Caco-2 (cell line): Measurements from ENCODE around the gene P4HA2. TPM values are rescaled to one million over a fixed set of nuclear protein-coding genes. Genes with fewer than 3 reads are reported as not detected.

ENCODE experiments used
- BruUV-seq: library from RNA; stranded (reverse); fragments of 400-500 nt; replicated peaks from 2 replicates; lab custom pipeline; 2021; lab: Mats Ljungman, UMichigan
- CTCF ChIA-PET: fragments of 300-600 bp; sonication (Branson Sonifier 250); formaldehyde crosslinking; loops from one replicate; lab custom pipeline; 2022; ENCODE audit warnings: antibody characterized with exemption; lab: Charles Lee
- POLR2A ChIA-PET: fragments of 300-600 bp; sonication (Branson Sonifier 250); formaldehyde crosslinking; loops from one replicate; lab custom pipeline; 2022; ENCODE audit warnings: antibody characterized with exemption; lab: Charles Lee
- DNase-seq, 2 experiments: peaks; one replicate each; pipeline versions ENCODE4 v3.0.0 to v3.0.0-alpha.2; 2020 to 2022
- H3K27me3 ChIP-seq: replicated peaks from 2 replicates; pipeline ENCODE4 v1.6.0; 2011; ENCODE audit warnings: low read length; ENCODE audit not compliant: control insufficient read depth, insufficient read depth
- H3K36me3 ChIP-seq: 2 replicates; pipeline ENCODE4 v1.5.1; 2011; ENCODE audit warnings: low read length; ENCODE audit not compliant: control insufficient read depth, insufficient read depth
- H3K4me1 ChIP-seq: fragments of 250-450 bp; sonication (Bioruptor Pico); 2 replicates; pipeline ENCODE4 v1.5.1; 2020; ENCODE audit warnings: mild to moderate bottlenecking
- H3K4me3 ChIP-seq: 2 replicates; pipeline ENCODE4 v1.5.1; 2011; ENCODE audit warnings: low read depth, mild to moderate bottlenecking, control low read depth, low read length
- H3K9me3 ChIP-seq: fragments of 250-450 bp; sonication (Bioruptor Pico); 2 replicates; pipeline ENCODE4 v1.5.1; 2020; ENCODE audit warnings: mild to moderate bottlenecking, moderate library complexity
- H3K27ac Mint-ChIP-seq: one replicate; pipeline ENCODE4 v1.8.0; 2022; ENCODE audit warnings: mixed read lengths; ENCODE audit not compliant: unreplicated experiment
- H3K27me3 Mint-ChIP-seq: one replicate; pipeline ENCODE4 v1.8.0; 2022; ENCODE audit warnings: mixed read lengths; ENCODE audit not compliant: insufficient read depth, unreplicated experiment
- H3K36me3 Mint-ChIP-seq: one replicate; pipeline ENCODE4 v1.8.0; 2022; ENCODE audit warnings: mild to moderate bottlenecking, mixed read lengths; ENCODE audit not compliant: insufficient read depth, unreplicated experiment
- H3K4me1 Mint-ChIP-seq: one replicate; pipeline ENCODE4 v1.8.0; 2022; ENCODE audit warnings: low read depth, mixed read lengths; ENCODE audit not compliant: unreplicated experiment
- H3K4me3 Mint-ChIP-seq: one replicate; pipeline ENCODE4 v1.8.0; 2022; ENCODE audit warnings: mild to moderate bottlenecking, moderate library complexity, mixed read lengths; ENCODE audit not compliant: unreplicated experiment
- H3K9me3 Mint-ChIP-seq: one replicate; pipeline ENCODE4 v1.8.0; 2022; ENCODE audit warnings: mixed read lengths; ENCODE audit not compliant: unreplicated experiment
- intact Hi-C: fragments of 100-400 bp; cut with micrococcal nuclease; formaldehyde crosslinking; loops from one replicate; pipeline ENCODE4 v1.10.0; 2022; ENCODE audit not compliant: unreplicated experiment
- total RNA-seq: library from RNA; stranded (reverse); gene quantifications from 2 replicates; pipeline ENCODE4 v1.2.3, GENCODE V29; 2022
- TF ChIP-seq, protein P1 (sequence below), 2 experiments: fragments of 200-600 bp in 1 of 2; IDR thresholded peaks; 1 replicate in 1 of 2; 2 replicates in 1 of 2; pipeline versions ENCODE4 v1.5.1 to v1.8.0; 2011 to 2022; ENCODE audit warnings: antibody characterized with exemption in 1 of 2, control low read depth in 1 of 2, inconsistent platforms in 1 of 2, low read depth in 1 of 2, low read length in 1 of 2, mild to moderate bottlenecking in 1 of 2, moderate library complexity in 1 of 2; ENCODE audit not compliant: insufficient read depth in 1 of 2, severe bottlenecking in 1 of 2, unreplicated experiment in 1 of 2

P4HA2 gene
- total RNA-seq, 1 experiment from 2014 or later, result 41.0 TPM

DNA sequence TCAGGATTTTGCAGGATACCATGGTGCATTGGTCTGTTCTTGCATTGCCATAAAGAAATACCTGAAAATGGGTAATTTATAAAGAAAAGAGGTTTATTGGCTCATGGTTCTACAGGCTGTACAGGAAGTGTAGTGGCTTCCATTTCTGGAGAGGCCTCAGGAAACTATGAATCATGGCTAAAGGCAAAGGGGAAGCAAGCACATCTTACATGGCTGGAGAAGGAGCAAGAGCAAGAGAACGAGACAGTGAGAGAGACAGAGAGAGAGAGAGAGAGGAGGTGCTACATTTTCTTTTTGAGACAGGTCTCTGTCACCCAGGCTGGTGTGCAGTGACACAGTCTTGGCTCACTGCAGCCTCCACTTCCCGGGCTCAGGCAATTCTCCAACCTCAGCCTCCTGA, 43.9 kb downstream of the P4HA2 start:
- no peak for DNase-seq
- peaks cover 10% of the 10 kb centered on the region for H3K9me3 Mint-ChIP-seq
- no TSS peak for BruUV-seq
- peaks cover 3% of the 10 kb centered on the region; the same call in 1 of the 2 replicates for H3K4me1 ChIP-seq
- ChIA-PET CTCF (no interaction called here), POLR2A (no interaction called here)
- no peak overlapping the region for H3K4me3 ChIP-seq
- no peaks in the 10 kb centered on the region for H3K36me3 ChIP-seq
- no peaks in the 10 kb centered on the region for H3K27me3 Mint-ChIP-seq
- no peaks in the 10 kb centered on the region for H3K9me3 ChIP-seq
- no peaks in the 10 kb centered on the region for H3K27me3 ChIP-seq
- TF ChIP-seq, protein P1, sequence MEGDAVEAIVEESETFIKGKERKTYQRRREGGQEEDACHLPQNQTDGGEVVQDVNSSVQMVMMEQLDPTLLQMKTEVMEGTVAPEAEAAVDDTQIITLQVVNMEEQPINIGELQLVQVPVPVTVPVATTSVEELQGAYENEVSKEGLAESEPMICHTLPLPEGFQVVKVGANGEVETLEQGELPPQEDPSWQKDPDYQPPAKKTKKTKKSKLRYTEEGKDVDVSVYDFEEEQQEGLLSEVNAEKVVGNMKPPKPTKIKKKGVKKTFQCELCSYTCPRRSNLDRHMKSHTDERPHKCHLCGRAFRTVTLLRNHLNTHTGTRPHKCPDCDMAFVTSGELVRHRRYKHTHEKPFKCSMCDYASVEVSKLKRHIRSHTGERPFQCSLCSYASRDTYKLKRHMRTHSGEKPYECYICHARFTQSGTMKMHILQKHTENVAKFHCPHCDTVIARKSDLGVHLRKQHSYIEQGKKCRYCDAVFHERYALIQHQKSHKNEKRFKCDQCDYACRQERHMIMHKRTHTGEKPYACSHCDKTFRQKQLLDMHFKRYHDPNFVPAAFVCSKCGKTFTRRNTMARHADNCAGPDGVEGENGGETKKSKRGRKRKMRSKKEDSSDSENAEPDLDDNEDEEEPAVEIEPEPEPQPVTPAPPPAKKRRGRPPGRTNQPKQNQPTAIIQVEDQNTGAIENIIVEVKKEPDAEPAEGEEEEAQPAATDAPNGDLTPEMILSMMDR (IDR thresholded peaks at IDR 0.05; ENCODE audit: insufficient read depth in 1 of 2, low read depth in 1 of 2, low read length in 1 of 2, severe bottlenecking in 1 of 2, unreplicated experiment in 1 of 2), result no peak
- H3K27ac Mint-ChIP-seq, result no peak overlapping the region
- H3K4me3 Mint-ChIP-seq, result no peak overlapping the region
- H3K4me1 Mint-ChIP-seq, result peaks cover 13% of the 10 kb centered on the region
- intact Hi-C loops, result no loop called here
- H3K36me3 Mint-ChIP-seq, result no peaks in the 10 kb centered on the region

DNA sequence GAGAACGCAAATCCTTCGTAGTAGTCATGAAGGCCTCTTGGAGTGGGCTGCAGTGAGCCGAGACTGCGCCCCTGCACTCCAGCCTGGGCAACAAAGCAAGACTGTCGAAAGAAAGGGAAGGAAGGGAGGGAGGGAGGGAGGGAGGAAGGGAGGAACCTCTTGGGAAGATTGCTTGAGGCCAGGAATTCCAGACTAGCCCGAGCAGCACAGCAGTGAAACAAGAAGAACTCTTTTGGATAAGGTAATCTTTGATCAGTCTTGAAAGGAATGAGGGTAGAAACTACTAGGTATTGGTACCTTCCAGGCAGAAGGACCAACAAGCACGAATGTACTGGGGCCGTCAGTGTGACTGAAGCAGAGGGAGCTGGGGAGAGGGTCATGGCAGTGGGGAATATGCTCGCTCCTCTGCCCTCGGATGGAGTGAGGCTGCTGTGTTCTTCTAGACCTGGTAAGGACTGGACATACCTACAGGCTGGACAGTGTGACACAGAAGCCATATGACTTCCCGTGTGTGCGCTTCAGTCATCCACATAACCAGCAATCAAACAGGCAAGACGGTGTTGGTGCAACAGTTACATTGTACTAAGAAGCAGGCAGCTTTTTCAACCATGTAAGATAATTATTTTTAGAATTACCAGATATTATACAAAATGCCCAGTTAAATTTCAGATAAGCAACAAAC, 45.2 kb downstream of the P4HA2 start:
- H3K4me3 ChIP-seq, result no peak overlapping the region
- H3K36me3 Mint-ChIP-seq, result no peaks in the 10 kb centered on the region
- H3K27me3 Mint-ChIP-seq, result no peaks in the 10 kb centered on the region
- H3K4me3 Mint-ChIP-seq, result peak overlapping the region; percentile 11
- peaks cover 13% of the 10 kb centered on the region for H3K4me1 Mint-ChIP-seq
- H3K9me3 Mint-ChIP-seq, result peaks cover 10% of the 10 kb centered on the region
- intact Hi-C loops, result no loop called here
- POLR2A ChIA-PET, result no interaction called here
- no peaks in the 10 kb centered on the region for H3K36me3 ChIP-seq
- no peak for DNase-seq
- no peaks in the 10 kb centered on the region for H3K27me3 ChIP-seq
- H3K27ac Mint-ChIP-seq, result peak overlapping the region; percentile 5
- CTCF ChIA-PET, result no interaction called here
- H3K9me3 ChIP-seq, result no peaks in the 10 kb centered on the region
- peaks cover 3% of the 10 kb centered on the region; the same call in 1 of the 2 replicates for H3K4me1 ChIP-seq
- no TSS peak for BruUV-seq
- TF ChIP-seq, protein P1 (IDR thresholded peaks at IDR 0.05; ENCODE audit: insufficient read depth in 1 of 2, low read depth in 1 of 2, low read length in 1 of 2, severe bottlenecking in 1 of 2, unreplicated experiment in 1 of 2), result no peak

DNA sequence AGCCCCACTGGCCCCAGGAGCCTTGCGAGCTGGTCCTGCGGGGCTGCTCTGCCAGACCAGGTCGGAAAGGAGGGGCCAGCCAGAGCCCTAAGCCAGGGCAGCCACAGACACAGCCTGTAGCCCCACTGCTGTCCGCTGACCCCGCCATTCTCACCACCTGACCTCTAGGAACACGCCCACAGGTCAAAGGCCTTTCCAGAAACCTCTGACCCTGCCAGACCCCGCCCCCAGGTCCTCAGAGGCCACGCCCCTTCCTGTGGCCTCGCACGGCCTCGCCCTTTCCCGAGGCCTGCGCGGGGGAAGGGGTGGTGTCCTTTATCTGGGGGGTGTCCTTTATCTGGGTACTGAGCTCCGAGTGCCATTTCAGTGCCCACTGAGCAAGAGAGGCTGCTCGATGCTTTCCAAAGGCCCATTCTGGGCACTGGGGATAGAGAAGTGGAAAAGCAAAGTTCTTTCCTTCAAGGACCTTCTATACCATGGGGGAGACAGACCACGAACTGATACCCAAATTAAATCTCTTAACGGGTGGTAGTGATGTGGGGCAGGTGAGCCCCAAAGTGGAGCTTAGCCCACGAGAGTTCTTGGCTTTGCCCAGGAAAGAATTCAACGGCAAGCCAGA, 46.5 kb downstream of the P4HA2 start:
- intact Hi-C loops, result loop anchor here (2.0 kb wide), 1 partner anchor 116 kb away; no protein-coding TSS in a partner anchor

More for the DNA sequence above, 46.5 kb downstream of the P4HA2 start:
- Histone ChIP-seq H3K27me3 (no peaks in the 10 kb centered on the region), H3K9me3 (no peaks in the 10 kb centered on the region), H3K4me3 (no peak overlapping the region), H3K4me1 (peaks cover 3% of the 10 kb centered on the region; the same call in 1 of the 2 replicates), H3K36me3 (no peaks in the 10 kb centered on the region)
- POLR2A ChIA-PET, result no interaction called here
- Mint-ChIP-seq H3K27ac (no peak overlapping the region), H3K4me1 (peaks cover 13% of the 10 kb centered on the region), H3K27me3 (no peaks in the 10 kb centered on the region), H3K9me3 (peaks cover 10% of the 10 kb centered on the region), H3K4me3 (no peak overlapping the region), H3K36me3 (no peaks in the 10 kb centered on the region)
- CTCF ChIA-PET, result interaction anchor here (1.0 to 1.2 kb wide), 3 partner anchors 9 to 118 kb away, joined by 3 to 7 read pairs (median 5); no protein-coding TSS in a partner anchor
- no TSS peak for BruUV-seq
- peak in 1 of 2 experiments; percentile 13 for DNase-seq
- TF ChIP-seq, protein P1 (IDR thresholded peaks at IDR 0.05; ENCODE audit: insufficient read depth in 1 of 2, low read depth in 1 of 2, low read length in 1 of 2, severe bottlenecking in 1 of 2, unreplicated experiment in 1 of 2), result no peak
